ENCODE measurements around the gene ANAPC16.
"Not testable (repeated sequence)": the region's sequence is repeated elsewhere in the genome, so short reads cannot be mapped to it uniquely, and the experiment has no call there.

The ANAPC16 gene

DNA sequence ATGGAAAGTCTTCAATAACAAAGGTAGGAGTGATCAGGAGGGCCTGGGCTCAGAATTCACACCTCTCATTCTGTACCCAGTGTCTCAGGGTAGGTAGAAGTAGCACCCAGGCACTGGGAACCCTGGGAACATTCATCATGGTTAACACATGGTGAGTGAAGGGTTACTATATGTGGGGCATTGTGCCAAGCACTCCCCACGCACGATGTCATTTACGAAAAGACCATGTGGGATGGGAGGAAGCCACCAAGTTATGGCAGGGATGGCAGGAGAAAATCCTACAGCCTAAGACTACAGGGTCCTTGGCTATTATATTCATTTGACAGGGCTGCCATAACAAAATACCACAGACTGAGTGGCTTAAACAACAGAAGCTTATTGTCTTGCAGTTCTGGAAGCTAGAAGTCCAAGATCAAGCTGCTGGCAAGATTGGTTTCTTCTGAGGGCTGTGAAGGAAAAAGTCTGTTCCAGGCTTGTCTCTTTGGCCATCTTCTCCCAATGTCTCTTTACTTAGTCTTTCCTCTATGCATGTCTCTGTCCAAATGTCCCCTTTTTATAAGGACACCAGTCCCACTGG lies 30.2 kb downstream of the ANAPC16 start:
- DNase-seq, result no peak

DNA sequence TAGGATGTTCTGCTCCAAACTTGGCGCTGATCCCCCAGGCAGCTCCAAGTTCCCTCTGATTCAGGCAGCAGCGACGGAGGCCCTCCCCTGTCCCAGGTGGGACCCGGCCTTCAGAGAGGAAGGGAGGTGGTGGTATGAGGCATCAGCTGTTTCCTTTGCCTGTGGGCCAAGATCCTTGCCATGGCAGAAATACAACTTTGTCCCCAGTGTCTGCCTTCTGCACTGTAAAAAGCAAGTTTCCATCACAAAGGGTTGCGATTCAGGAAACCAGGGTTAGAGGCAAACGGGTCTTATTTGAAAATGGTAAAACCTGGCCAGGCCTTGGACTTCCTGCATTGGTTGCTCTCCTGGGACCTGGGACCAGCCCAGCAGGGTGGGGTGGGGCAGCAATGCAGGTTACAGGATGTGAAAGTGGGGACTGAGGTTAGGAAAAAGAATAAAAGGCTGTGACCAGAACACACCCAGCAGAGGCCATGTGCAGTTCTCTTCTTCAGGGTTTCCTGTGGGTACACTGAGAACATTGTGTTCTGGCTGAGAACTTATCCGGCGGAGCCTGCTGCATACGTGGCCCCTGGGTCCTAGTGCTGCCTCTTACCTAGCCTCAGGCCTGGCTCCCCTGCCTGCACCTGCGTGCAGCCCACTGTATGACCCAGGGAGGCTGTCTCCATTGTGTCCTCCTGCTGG lies 32.8 kb downstream of the ANAPC16 start:
- DNase-seq, result no peak

DNA sequence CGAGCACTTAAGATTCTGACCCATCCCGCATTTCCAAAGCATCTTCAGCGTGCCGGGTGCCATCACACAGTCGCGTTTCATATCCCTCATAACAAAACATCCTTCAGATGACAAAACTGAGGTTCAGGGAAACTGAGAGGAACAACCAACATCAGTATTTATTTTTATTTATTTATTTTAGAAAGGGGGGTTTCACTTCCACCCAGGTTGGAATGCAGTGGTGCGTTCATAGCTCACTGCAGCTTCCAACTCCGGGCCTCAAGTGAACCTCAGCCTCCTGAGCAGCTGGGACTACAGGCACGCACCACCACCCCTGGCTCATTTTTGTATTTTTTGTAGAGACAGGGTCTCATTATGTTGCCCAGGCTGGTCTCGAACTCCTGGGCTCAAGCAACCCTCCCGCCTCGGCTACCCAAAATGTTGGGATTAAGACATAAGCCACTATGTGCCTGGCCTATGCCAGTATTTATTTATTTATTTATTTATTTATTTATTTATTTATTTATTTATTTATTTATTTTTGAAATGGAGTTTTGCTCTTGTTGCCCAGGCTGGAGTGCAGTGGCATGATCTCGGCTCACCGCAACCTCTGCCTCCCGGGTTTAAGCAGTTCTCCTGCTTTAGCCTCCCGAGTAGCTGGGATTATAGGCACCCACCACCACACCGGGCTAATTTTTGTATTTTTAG lies 33.5 kb downstream of the ANAPC16 start:
- DNase-seq, result not testable (repeated sequence)

DNA sequence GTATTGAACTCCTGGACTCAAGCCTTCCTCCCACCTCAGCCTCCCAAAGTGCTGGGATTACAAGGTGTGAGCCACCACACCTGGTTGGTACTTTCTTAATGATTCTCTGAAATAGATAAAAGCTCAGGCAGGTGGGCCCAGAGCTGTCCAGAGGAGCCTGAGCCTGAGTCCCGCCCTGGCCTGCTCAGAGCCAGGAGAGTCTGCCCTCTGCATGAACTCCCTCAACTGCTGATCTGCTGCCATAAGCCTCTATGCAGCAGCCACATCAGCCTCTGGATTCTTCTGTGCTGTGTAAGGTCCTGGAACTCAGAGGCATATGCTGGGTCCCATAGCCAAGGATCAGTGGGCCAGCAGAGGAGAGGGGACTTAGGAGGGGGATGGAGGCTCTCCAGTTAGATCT lies 34.9 kb downstream of the ANAPC16 start:
- DNase-seq, result no peak

DNA sequence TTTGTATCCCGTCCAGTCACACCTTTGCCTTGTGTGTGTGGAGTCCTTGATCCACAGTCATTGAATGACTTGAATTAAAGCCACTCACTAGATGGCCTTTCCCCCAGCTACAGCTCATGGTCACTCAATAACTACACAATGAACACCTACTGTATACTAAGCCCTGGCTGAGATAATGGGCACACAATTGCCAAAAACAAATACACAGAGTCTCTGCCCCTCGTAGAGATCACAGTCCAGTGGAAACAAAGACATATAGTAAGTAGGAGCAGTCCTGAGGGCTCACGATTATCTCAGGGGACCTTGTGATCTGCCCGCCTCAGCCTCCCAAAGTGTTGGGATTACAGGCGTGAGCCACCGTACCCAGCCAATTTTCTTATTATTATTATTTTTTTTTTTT lies 35.8 kb downstream of the ANAPC16 start:
- no peak for DNase-seq

DNA sequence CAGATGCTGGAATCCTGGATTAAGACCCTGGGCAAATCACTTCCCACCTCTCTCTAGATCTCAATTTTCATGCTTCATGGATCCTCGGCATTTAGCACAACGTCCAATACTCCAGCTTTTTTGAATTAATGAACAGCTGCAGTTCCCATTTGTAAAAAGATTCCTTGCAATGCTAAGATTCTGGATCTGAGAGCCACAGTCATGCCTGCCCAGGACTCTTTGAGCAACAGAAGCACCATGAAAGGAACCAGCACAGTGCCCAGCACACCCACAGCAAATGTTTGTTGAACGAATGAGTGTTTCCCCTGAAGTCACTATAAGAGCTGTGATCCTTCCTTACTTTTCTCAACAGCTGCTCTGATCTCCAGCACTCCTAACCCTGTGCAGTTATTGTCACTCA lies 37.2 kb downstream of the ANAPC16 start:
- no peak for DNase-seq

DNA sequence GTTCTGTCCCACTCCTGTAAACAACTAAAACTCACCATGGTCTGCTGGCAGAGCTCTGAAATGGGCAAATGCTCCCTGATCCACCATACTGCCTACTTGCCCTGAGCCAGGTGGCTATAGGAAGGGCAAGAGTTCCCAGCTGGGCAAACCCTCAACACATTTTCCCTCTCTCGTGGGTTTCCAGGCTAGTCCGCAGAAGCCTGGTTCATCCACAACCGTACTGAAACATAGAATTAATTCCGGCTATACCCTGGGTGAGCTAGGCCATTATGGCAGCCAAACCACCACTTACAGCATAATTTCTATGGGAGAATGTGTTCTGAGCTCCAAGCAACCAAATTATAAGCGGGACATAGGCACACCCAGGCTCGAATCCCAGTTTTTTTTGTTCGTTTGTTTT lies 37.8 kb downstream of the ANAPC16 start:
- no peak for DNase-seq

DNA sequence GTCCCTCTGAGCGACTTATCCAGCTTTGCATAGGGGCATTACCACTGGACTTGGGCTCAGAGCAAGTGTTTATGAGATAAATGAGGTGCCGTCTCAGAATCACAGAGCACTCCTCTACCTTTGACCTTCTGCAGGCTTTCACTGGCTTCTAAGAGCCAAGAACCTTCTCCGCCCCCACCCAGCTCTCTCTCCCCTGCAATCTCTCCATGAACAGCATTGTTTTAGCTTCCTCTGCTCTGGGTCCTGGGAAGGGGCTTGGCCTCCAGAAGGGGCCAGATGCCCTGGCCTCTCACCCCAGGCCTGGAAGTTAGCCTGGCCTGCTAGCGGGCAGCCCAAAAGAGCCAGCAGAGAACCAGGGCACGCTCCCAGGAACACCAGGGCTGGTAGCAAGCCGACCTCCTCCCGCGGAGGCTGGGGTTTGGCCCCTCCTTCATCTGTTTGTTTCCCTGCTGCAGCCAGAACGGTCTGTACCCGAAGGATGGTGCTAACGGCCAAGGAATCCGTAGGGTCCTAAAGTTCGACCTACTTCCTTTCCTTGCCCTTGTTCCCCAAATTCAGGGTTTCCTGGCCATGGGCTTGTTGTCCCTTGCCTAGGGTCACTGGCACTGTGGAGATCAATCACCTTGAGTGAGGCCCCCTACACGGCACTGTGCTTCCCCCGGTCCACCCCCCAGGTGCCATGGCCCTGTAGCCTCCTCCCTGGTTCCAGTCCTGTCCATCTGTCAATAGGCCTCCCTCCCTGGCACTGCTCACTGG lies 39.2 kb downstream of the ANAPC16 start:
- no peak for DNase-seq

DNA sequence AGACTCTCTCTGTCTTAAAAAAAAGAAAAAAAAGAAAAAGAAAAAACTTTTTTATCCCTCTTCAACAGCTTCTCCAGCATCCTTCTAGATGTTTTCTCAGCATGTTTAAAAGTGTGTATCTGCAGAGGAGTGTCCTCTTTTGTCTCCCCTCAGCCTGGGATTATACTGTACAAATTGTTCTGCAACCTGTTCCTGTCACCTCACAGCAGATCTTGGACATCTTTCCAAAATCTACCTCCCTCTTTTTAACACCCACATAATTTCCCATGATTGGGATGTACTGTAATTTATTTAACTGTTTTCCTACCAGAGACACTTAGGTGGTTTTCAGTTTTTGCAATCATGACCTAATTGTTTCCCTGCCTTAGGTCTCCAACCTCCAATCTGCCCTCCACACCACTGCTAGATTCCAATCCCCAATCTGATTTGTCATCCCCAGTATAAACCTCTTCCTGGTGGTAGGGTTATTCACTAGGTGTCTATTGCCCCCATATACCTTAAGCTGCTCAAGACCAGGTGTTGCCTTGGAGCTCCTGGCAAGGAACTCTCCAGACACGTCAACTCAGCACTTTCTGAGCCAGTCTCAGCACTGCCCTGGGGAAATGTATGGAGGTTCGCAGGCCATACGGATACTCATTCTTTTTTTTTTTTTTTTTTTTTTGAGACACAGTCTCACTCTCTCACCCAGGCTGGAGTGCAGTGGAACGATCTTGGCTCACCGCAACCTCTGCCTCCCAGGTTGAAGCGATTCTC lies 40.3 kb downstream of the ANAPC16 start:
- DNase-seq, result no peak

DNA sequence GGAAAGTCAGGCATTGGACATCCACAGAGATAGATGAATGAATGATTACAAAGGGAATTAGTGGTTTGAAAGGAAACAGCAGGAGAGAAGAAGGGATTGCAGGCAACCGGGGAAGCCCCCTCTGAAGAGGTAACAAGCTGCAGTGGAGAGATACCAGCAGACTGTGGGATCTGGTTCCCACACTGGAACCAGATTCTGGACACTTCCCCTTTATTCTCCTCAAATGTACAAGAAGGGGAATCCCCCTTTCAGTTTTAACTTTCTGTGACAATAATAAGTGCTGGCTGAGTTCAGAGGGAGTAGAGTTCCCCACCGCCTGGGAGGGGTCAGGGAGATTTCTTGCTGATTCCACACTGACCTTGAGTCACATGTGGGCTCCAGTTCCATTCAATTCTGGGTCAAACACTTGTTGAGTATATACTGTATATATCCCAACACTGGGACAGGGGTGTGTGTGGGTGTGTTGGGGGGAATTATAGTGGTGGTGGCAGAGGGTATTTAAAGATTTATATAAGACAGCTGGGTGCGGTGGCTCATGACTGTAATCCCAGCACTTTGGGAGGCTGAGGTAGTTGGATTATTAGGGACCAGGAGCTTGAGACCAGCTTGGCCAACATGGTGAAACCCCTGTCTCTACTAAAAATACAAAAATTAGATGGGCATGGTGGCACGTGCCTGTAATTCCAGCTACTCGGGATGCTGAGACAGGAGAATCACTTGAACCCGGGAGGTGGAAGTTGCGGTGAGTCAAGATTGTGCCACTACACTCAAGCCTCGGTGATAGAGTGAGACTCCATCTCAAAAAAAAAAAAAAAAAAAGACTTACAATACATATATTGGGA lies 41.5 kb downstream of the ANAPC16 start:
- no peak for DNase-seq

DNA sequence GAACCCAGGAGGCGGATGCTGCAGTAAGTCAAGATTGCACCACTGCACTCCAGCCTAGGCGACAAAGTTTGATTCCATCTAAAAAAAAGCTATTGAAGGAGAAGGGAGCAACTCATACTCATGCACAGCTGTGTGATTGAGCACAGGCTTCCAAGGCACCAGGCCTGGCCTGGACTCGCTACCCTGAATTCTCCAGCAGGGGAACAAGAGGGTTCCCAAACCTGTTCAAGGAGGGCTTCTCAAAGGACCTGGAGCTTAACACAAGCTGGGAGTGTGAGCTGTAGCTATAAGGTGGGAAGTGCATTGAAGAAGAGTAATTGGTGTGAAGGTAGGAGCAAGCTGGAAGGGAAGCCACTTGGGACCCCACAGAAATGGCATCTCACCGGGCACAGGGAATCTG lies 42.8 kb downstream of the ANAPC16 start:
- no peak for DNase-seq

DNA sequence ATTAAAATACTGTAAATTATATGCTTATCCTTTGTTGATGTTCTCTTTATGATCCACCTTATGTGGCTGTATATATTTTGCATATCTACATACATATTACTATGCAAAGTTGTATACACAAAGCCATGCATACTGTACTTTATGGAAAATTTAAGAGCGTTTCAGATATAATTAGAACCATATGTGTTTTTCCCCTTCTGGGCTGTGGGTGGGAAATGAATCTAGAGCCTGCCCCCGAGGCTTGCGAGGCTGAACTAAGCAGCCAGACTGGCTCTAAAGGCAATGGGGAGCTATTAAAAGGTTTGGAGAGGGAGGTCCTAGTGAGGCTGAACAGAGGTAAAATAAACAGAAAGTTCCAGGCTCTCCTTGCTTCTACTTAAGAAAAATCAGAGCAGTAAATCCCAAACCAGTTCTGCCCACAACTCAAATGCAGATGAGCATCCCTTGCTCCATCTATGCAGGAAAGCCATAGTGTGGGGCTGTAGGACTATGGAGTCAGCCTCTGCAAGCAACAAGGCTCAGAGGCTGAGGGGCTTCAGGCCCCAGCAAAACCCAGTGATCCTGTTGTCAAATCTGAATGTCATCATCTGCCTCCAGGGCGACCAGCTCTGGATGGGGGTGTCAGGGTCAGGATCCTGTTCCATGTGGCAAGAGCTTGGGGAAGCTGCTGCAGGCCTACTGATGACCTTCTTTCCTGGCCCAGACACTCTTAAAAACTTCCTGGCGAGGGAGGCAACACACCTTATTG lies 43.9 kb downstream of the ANAPC16 start:
- DNase-seq, result no peak

DNA sequence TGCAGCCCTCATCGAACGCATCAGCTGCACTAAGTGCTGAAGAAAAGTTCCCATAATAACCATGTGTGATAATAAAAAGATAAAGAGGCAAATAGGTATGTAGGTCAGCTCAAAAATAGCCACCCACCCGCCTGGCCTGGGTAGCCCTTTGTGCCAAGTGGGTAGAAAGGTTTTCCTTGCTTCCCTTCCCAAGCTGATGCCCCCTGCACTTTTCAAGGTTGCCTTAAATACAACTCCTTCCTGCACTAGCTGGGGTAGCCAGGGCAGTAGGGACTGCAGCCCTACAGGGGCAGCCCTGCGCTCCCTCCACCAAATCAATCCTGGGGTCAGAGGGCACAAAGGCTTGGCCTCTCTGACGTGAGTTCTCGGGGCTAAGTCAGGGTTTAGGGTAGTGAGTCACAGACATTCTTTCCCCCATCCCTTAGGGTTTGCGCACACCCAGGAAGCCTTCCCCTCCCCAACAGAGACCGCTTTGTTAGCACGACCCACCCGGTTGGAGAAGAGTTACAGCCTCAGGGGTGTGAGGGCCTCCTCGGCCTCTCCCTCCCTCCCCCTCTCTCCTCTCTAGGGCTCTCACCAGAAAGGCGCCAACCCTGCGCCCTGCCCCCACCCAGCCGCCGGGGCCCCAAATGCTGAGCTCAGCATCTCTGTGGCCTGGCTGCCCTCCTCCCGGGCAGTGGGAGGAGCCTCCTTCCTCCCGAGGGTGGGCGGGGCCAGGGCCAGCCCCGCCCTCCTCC lies 44.6 kb downstream of the ANAPC16 start:
- DNase-seq, result peak; percentile 17

DNA sequence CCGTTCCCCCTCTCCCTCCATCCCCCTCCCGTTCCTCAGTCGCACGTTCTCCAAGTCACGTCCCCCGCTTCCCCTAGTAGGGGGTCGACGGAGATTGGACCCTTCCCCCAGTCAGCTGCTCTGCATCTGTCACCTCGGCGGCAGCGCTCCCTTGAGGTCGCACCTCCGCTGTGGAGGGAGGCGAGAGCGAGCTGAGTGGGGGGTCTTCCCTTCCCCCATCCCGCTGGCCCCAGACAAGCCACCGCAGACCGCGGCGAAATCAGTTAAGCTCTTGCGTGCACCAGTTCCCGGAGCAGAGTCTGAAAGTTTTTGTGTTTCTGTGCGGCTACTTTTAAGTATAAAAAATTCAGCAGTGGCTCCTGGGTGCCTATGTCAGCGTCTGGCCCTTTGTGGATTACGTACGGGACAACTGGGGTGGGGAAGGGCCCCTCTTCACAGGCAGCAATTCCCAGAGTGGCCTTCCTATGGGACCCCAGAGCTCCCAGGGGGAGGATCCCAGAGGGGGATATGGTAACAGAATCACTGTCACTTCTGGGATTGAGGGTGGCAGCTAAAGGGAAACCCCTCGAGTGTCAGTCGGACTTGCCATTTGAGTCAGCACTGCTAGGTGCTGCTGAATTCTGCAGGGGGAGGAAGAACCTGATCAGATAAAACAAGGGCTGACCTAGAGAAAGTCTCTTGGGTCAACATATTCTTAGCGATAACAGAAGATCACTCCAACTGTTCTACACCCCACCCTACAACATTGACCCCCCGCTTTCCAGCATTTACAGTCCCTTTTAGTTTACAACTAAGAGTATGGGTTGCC lies 45.4 kb downstream of the ANAPC16 start:
- no peak for DNase-seq

DNA sequence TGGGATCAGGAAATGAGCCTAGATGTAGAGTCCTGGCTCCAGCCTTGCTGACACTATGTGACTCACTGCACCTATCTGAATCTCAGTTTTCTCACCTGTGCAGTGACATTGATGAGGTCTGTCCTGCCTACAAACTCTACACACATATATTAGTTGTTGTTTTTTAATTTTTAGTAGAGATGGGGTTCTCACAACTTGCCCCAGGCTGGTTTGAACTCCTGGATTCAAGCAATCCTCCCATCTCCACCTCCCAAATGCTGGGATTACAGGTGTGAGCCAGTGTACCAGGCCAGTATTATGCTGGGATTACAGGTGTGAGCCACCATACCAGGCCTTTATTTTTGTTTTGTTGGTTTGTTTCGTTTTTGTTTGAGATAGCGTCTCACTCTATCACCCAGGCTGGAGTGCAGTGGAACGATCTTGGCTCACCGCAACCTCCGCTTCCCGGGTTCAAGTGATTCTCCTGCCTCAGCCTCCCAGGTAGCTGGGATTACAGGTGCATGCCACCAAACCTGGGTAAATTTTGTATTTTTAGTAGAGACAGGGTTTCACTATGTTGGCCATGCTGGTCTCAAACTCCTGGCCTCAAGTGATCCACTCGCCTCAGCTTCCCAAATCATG lies 46.1 kb downstream of the ANAPC16 start:
- DNase-seq, result no peak

DNA sequence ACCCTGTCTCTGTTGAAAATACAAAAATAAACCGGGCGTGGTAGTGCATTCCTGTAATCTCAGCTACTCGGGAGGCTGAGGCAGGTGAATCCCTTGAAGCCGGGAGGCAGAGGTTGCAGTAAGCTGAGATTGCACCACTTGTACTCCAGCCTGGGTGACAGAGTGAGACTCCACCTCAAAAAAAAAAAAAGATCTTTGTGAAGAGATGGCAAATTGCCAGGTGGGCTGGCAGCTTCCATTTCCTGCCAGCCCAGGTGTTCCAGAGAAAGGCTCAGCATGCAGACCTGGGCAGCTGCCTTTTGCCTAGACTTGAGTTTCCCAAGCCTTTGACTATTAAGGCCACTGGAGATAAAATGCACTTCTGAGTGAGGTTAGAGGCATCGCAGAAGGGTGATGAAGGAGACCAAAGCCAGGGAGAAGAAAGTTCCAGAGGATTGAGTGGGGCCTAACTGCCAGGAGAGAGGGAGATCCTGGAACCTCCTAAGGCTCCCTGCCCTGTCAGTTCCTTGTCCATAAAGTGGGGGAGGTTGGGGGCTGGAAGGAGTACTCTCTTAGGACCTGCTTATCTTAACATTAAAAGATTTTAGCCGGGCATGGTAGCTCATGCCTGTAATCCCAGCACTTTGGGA lies 47.9 kb downstream of the ANAPC16 start:
- no peak for DNase-seq

DNA sequence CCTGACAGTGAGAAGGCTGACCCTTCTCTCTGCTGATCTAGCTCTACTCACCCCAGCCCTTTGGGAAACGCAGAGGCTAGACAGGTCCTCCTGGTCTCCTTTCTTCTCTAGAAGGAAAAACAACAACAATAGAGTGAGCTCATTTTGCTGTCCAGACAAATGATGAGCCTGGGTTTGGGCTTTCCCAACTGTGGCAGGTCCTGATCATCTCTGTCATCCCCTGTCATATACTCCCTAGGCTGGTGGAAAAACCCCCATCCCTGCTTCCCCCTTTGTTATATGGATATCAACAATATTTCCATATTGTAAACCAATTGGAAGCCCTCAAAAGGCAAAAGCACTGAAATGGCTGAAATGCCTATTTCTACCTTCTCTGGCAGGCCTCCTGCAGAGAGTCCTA lies 48.7 kb downstream of the ANAPC16 start:
- no peak for DNase-seq

DNA sequence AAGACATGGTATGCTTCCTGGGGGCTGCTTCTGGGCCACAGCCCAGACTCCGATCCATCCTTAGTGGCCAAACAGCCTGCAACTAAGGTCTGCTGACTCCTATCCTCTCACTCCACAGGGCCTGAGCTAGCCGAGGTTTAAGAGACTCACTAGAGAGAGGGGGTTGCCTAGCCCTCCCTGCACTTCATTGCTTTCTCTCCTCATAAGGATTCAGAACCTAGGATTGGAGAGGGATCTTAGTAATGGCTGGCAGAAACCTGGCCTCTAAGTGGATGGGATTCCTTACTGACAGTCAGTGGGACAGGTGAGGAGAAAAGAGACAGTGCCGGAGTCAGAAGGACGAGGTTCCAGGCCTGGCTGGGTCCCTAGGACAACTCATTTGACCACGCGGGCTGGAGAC lies 49.7 kb downstream of the ANAPC16 start:
- DNase-seq, result no peak

Data from NCI-H524 treated with DMSO at 0.1 percent for 48 hours (cell line).